SH-SY5Y (cell line): ENCODE results near the gene RBPJ.

Experiments used
- GATA2 ChIP-seq: IDR thresholded peaks from 2 replicates; pipeline ENCODE4 v1.6.1; 2011; ENCODE audit warnings: mild to moderate bottlenecking, low read depth, low read length
- GATA3 ChIP-seq: IDR thresholded peaks from 2 replicates; pipeline ENCODE4 v1.6.1; 2011; ENCODE audit warnings: low read depth, mild to moderate bottlenecking, low read length, moderate library complexity

DNA sequence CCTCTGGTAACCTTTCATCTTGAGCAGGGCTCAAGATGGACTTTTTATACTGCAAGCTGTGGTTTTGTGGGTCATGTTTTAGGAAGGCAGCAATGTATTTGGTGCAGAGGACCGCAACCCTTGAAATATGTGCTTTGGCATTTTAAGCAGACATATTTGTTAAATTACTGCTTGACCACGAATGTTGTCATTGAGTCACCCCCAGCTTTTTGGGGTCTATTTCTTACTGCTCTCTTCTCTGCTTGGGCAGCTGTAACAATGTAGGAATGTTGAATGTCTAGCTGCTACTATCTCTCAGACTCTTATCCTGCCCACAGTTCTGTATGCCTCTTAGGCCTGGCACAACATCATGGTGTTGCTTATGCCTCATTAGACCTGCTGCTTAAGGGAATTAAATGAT, 6.0 kb downstream of the RBPJ start:
- no peak for TF ChIP-seq GATA2
- TF ChIP-seq GATA3: no peak
